M059J (cell line): ENCODE data around the gene MESD. TPM values are rescaled to one million over a fixed set of nuclear protein-coding genes. Genes with fewer than 3 reads are reported as not detected.

Experiments
- DNase-seq: peaks from one replicate; pipeline ENCODE4 v3.0.0-alpha.2; 2012; ENCODE audit warnings: low read depth
- total RNA-seq: library from RNA; depleted of rRNA; stranded (reverse); fragments of >200 nt; shearing (Covaris generic); gene quantifications from 2 replicates; pipeline ENCODE4 v1.2.3, GENCODE V29; 2014

Gene MESD
- total RNA-seq, 1 experiment from 2014 or later, result 32.9 TPM

GRCh38 chr15:80991421-80991820, 1.8 kb upstream of the MESD start:
- DNase-seq, result no peak

DNA sequence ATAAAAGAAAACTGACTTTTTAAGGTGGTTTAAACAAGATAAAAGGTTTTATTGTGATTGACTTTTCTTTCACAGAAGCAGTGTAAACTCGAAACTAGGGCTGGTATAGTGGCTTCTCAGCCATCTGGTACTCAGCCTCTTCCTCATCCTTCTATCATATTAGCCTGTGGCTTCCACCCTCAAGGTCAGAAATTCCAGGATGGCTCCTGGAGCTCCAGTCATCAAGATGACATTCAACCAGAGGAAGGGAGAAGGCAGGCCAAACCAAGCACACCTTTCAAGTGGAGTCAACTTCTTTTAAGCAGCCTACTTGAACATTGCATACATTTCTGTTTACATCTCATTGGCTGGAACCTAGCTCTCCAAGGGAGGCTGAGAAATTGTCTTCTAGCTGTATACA, 1.3 kb upstream of the MESD start:
- DNase-seq, result no peak

DNA sequence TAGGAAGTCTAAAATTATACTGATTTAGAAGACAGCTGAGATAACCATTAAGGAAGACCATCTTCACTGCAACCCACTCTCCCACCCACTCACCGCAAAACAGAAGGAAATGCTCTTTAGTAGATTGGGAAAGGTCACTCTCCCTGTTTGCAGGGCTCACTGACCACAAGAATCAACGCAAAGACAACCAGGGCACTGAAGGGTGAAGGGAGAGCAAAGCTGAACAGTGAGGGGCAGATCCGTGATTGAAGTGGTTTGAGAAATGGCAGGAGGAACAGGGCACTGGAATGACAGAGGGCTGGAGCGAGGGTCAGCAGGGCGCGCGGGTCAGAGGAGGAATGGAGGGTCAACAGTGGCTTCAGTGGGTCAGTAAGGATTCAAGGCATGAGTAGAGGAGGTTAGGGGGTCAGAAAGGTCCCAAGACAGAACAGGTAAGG, 520 bp downstream of the MESD start:
- no peak for DNase-seq

- DNase-seq, result no peak
Observed at GRCh38 chr15:80988148-80988796, 1.3 kb downstream of the MESD start.

DNA sequence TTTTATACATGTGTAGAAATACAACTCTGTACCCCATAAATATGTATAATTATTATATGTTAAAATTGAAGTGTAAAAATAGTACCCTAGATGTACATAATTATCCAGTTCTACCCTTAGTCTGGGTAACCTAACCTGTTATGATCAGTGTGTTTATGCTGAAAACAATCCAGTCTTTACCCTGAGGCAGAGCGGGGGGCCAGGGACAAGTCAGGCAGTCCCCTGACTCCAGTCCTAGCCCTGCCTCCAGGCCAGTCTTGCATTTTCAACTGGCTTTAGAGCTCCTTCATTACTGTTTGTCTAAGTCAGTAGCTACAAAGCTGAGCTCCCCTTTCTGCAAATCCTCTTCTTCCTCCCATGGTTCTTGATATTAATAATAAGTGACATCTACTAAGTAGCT, 3.1 kb downstream of the MESD start:
- DNase-seq, result no peak

DNA sequence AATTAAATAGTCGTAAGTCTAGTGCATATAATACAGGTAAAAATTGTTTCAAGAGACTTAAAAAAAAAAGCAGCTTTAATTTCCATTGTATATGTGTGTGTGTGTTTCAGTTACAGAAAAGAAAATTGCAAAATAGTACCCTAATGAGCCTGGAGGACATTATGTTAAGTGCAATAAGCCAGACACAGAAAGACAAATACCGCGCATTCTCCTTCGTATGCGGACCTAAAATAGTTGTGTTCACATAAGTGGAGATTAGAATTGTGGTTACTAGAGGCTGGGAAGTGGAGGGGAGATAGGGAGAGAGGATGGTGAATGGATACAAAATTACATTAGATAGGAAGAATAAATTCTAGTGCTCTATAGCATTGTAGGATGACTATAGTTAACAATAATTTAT, 3.6 kb downstream of the MESD start:
- DNase-seq, result no peak

- DNase-seq, result no peak
Observed at GRCh38 chr15:80984856-80985255, 4.8 kb downstream of the MESD start.

DNA sequence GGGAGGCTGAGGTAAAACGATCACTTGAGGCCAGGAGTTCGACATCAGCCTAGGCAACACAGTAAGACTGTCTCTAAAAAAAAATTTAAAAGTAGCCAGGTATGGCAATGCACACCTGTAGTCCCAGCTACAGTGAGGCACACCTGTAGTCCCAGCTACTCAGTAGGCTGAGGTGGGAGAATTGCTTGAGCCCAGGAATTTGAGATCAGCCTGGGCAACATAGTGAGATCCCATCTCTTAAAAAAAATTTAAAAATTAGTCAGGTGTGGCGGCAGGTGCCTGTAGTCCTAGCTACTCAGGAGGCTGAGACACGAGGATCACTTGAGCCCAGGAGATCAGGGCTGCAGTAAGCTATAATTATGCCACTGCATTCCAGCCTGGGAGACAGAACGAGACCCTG, 6.8 kb downstream of the MESD start:
- DNase-seq, result no peak

DNA sequence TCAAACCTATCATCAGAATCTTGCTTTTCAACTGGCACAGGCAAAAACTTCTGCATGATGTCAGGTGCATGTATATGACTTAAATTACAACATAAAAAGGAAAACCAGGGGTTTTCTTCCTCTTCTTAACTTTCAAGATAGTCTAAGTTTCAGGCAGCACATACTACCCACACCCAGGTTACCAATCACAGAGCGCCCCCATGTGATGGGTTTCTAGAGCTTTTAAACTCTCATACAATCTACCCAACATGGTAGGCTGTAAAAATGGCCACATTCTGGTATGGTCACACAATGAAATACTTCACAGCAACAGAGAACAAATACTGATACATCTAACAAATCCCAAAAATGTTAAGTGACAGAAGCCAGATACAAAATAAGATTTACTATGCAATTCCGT, 7.4 kb downstream of the MESD start:
- DNase-seq, result no peak

- DNase-seq, result no peak
Observed at GRCh38 chr15:80979538-80980200, 9.9 kb downstream of the MESD start.

DNA sequence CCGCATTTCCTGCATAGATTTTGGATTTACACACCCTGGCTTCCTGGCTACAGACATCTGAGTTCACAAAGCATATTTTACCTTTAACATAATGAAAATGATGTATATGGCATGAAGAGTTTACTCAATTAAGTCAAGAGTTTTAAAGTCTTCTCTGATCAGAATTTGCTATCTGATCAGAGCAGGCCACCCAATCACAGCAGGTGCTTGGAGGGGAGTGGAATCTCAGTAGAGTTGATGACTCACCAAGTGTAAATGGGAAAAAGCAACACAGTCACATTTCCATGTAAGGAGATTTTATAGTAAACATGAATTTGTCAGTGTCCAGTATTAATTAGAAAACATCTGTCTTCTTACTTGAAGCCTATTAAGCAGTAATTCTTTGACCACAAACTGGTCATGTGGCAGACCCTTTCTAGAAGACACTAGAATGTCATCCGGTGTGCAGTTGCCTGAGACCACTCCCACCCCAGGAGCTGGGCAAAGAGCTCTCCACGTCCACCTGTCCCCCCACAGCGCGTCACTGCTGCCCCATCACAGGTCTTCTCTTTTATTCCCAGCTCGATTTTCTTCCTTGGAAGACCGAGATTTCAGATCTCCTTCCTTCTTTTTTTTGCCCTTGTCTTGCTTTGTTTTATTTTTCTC, 10.8 kb downstream of the MESD start:
- peak; percentile 60 for DNase-seq

- DNase-seq, result no peak
Observed at GRCh38 chr15:80977627-80978036, 12.0 kb downstream of the MESD start.

- no peak for DNase-seq
Observed at GRCh38 chr15:80976851-80977250, 12.8 kb downstream of the MESD start.

GRCh38 chr15:80974914-80975313, 14.7 kb downstream of the MESD start:
- DNase-seq, result no peak

DNA sequence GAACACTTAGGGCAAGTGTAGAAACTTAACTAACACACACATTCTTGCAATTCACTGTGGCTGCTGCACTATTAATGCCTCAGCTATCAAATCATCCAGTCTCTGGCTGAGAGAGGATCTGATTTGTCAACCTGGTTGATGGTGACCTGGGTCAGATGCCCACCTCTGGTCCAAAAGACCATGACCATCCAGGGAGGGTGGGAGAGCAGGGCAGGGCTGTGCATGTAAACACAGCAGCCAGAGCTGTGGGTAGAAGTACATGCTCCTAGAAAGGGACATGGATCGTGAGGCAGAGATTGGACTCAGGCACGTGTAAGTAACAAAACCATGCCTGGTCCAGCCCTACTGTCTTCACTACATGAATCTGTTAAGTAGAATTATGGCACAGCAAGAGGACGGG, 17.3 kb downstream of the MESD start:
- no peak for DNase-seq

GRCh38 chr15:80971143-80971542, 18.5 kb downstream of the MESD start:
- no peak for DNase-seq

GRCh38 chr15:80970658-80971057, 19.0 kb downstream of the MESD start:
- no peak for DNase-seq

GRCh38 chr15:80970018-80970657, 19.5 kb downstream of the MESD start:
- DNase-seq, result peak; percentile 59

DNA sequence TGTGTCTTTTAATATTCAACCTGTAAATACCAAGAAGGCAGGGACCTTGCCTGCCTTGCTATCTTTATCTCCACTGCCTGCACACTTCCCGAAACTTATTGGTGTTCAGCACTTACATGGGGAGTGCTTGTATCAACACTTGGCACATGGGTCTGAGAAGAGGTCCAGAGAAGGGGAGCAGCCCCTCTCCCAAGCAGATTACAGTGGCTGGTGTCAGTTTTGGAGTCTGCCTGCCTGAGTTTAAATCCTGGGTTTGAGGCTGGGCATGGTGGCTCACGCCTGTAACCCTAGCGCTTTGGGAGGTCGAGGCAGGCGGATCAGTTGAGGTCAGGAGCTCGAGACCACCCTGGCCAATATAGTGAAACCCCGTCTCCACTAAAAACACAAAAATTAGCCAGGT, 20.3 kb downstream of the MESD start:
- no peak for DNase-seq

GRCh38 chr15:80967991-80968510, 21.6 kb downstream of the MESD start:
- no peak for DNase-seq

DNA sequence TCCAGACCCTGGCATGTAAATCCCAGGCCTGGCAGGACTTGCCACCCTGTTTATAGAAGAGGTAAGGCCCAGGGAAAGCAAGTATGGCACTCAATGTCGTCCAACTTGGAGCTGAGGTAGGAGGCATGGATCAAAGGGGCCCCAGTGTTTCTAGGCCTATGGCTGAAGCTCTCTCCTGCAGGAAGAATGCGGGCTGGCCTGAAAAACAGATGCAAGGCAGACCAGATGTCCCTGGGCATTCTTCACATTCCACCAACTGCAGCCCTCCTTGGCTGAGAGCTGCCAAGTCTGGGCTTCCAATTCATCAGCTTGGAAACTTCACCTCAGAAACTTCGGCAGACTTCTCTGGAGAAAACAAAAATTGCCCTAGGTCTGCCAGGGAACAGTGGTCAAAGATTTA, 22.2 kb downstream of the MESD start:
- peak; percentile 30 for DNase-seq

DNA sequence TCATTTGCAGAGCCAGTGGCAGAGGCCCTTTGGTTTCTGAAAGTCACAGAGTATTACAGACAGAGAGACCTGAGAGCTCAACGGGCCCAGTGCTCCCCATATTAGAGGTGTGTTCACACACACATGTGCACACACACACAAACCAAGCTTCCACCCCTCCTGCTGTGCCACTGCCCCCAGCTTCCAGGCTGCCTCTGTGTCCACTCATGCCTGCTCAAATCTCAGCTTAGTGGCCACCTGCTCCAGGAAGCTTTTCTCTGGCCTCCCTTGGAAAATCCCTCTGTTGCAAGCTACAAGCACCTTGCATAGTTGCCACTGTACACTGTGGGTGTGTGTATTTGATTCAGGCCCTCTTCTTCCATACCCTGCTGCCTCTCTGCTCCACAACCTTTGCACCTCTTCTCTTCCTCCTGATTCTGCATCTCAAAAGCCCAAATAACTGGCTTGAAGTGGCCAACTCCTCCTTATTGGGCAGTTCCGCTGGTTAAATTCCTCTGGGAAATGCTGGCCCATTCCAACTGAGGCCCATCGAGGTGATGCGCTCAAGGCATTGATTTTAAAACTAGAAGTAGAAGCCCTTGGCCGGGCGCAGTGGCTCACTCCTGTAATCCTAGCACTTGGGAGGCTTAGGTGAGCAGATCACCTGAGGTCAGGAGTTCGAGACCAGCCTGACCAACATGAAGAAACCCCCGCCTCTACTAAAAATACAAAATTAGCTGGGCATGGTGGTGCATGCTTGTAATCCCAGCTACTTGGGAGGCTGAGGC, 23.0 kb downstream of the MESD start:
- no peak for DNase-seq
